ENCODE results near the gene NOX5.

GRCh38 chr15:68997930-68998777 is 16.3 kb upstream of the NOX5 start:
- TF ChIP-seq CTCF (IDR thresholded peaks at IDR 0.05) (no peak), POLR2A (IDR thresholded peaks at IDR 0.05) (no peak)
